NB4 (cell line): Measurements from ENCODE around the gene ISG20.
A peak's percentile ranks its signal among the peaks of the same experiment; 100 is the strongest.

ENCODE experiments used
- DNase-seq: peaks from one replicate; pipeline ENCODE4 v3.0.0; 2010; ENCODE audit warnings: low read depth
- H3K4me3 ChIP-seq: one replicate; pipeline ENCODE4 v1.5.1; 2011; ENCODE audit warnings: mild to moderate bottlenecking, low read depth, low read length, moderate library complexity
- MAX ChIP-seq: IDR thresholded peaks from 2 replicates; pipeline ENCODE4 v1.6.1; 2011; ENCODE audit warnings: low read depth, low read length
- MYC ChIP-seq: IDR thresholded peaks from 2 replicates; pipeline ENCODE4 v1.6.1; 2011; ENCODE audit warnings: low read depth, low read length
- POLR2A ChIP-seq: IDR thresholded peaks from 2 replicates; pipeline ENCODE4 v1.6.1; 2011; ENCODE audit warnings: mild to moderate bottlenecking; ENCODE audit not compliant: insufficient read length; ENCODE audit errors: extremely low read depth
- TF ChIP-seq, protein P1 (sequence below): IDR thresholded peaks from one replicate; pipeline ENCODE4 v1.5.1; 2012; ENCODE audit warnings: low read depth, low read length

ISG20 gene

GRCh38 chr15:88653200-88654064 lies 14.6 kb downstream of the ISG20 start:
- DNase-seq, result no peak
- TF ChIP-seq POLR2A (no peak), MAX (no peak), MYC (no peak)
- TF ChIP-seq, protein P1, sequence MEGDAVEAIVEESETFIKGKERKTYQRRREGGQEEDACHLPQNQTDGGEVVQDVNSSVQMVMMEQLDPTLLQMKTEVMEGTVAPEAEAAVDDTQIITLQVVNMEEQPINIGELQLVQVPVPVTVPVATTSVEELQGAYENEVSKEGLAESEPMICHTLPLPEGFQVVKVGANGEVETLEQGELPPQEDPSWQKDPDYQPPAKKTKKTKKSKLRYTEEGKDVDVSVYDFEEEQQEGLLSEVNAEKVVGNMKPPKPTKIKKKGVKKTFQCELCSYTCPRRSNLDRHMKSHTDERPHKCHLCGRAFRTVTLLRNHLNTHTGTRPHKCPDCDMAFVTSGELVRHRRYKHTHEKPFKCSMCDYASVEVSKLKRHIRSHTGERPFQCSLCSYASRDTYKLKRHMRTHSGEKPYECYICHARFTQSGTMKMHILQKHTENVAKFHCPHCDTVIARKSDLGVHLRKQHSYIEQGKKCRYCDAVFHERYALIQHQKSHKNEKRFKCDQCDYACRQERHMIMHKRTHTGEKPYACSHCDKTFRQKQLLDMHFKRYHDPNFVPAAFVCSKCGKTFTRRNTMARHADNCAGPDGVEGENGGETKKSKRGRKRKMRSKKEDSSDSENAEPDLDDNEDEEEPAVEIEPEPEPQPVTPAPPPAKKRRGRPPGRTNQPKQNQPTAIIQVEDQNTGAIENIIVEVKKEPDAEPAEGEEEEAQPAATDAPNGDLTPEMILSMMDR, result no peak
- H3K4me3 ChIP-seq, result no peak overlapping the region

GRCh38 chr15:88654430-88655102 lies 15.8 kb downstream of the ISG20 start:
- H3K4me3 ChIP-seq, result no peak overlapping the region
- DNase-seq, result peak; percentile 1
- TF ChIP-seq MYC (no peak), POLR2A (no peak), MAX (no peak)
- TF ChIP-seq, protein P1, result no peak

DNA sequence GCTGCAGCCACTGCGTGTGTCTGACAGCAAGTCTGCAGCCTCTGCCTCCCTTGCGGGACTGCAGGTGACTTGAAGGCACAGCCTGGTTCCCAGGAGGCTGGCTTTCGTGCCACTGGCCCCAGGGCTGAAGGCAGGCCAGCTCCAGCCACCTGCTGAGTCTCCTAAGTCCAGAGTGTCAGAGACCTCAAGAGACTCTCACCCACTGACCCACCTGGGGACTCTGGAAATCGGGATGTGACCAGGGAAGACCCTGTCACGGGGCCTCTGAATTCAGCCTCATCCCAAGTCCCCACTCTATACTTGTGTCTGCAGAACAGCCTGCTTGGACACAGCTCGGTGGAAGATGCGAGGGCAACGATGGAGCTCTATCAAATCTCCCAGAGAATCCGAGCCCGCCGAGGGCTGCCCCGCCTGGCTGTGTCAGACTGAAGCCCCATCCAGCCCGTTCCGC lies 16.3 kb downstream of the ISG20 start:
- DNase-seq, result no peak
- no peak for TF ChIP-seq MYC
- TF ChIP-seq MAX, result no peak
- TF ChIP-seq, protein P1, result no peak
- TF ChIP-seq POLR2A, result no peak
- H3K4me3 ChIP-seq, result no peak overlapping the region

DNA sequence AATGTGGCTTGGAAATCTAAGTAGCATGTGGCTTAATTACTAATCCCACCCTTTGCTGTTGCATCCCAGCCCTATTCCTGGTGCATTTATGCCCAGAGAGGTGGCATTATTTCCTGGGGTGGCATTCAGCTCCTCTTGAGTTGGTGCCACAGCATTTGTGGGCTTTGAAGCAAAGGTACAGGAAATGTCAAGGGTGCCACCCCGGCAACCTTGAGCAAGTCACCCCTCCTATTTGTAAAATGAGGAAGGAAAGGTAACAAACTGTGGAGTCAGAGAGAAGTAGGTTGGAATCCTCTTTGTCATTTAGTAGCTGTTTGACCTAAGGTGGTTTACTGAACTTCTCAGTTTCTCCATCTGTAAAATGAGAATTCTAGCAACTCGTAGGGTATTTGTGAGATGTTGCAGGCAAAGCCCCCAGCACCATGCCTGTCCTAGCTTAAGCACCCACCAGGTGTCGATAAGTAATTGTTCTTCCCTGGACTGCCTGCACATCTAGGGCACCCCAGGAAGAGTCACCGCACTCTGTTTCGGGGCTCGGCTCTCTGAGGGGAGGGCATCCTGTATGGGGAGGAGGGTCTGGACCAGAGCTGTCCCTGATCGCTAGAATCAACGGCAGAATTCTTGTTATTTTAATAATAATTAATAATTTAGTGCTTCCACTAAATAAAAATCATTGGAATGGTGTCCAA lies 17.1 kb downstream of the ISG20 start:
- TF ChIP-seq POLR2A (no peak), MAX (no peak), MYC (no peak)
- TF ChIP-seq, protein P1, result no peak
- DNase-seq, result no peak
- no peak overlapping the region for H3K4me3 ChIP-seq

DNA sequence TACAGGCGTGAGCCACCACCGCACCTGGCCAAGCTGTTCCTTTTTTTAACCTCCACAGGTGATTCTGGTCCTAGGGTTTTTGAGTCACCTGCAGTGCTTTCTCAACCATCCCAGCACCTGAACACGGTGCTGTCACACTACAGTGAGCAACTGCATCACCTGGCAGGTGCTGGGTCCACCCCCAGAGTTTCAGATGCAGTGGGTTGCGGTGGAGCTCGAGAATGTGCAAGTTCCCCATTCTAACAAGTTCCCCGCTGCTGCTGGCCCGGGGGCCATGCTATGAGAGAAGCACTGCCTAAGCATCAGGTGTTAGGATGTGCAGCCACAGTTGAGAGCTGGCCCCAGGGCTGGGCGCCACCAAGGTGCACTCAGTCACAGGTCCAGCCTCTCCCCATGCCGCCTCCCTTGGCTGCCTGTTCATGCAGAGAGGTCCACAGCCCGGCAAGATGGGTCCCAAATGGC lies 18.0 kb downstream of the ISG20 start:
- no peak overlapping the region for H3K4me3 ChIP-seq
- no peak for TF ChIP-seq MYC
- TF ChIP-seq, protein P1, result no peak
- no peak for TF ChIP-seq MAX
- TF ChIP-seq POLR2A, result no peak
- DNase-seq, result no peak
